T-helper 1 cell (primary cell): ENCODE measurements around the gene FOXL1.

Experiments used
- DNase-seq, 5 donors: peaks; one replicate each; pipeline ENCODE4 v3.0.0-alpha.2; 2012 to 2020
- total RNA-seq, 4 donors: gene quantifications; one replicate each; lab custom pipeline; 2026; lab: John Stamatoyannopoulos, UW

The FOXL1 gene
- 0 to 0.08 (median 0) reads per million in 4 donors for total RNA-seq

- DNase-seq, result no peak
These were observed at the start of gene FOXL1 for GRCh38 chr16:86578061-86578599. Gene FOXL1 (plus strand): TSS chr16:86578549. CDS start chr16:86578724, 175 bp downstream.

- no peak for DNase-seq
These were observed 49.2 kb upstream of the FOXL1 start for GRCh38 chr16:86529160-86529559.

- DNase-seq, result no peak
These were observed 47.8 kb upstream of the FOXL1 start for GRCh38 chr16:86530251-86531190.

GRCh38 chr16:86531191-86531545, 47.2 kb upstream of the FOXL1 start:
- no peak for DNase-seq

DNA sequence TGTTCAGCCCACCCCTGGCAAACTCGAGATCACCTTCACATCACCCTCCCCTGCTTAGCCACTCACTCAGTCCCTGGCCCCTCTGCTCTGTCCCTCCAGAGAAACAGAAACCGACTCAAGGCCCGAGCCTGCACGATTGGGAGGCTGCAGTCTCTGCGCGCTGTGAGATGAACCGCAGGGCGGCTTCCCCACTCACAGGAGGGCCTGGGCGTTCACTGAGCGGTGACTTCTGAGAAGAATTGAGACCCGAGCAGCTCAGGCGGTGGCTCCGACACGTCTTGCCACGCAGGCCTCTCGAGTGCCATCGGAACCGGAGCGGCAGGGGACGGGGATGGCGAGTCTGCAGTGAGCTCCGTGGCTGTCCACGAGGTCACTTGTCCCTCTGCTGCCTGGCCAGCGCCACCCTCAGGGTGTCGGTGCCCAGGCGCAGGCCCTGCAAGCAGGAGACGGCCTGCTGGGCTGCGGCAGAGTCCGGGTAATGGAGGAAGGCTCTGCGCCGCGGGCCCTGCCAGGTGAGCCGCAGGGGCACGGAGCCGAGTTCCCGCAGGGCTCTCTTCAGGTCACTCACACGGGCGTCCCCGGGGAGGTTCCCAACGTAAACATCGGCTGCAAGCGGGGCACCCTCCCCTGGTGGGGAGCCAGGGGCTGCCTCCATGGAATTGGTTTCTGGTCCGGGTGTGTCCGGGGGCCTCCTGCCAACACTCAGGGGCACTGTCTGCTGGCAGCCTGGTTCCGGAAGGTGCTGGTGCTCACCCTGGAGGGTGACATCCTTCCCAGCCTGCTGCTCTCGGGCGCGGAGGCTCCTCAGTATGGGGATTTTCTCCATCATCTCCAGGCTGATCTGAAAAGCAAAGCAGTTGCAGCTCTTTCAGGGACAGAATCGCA, 46.5 kb upstream of the FOXL1 start:
- no peak for DNase-seq

GRCh38 chr16:86532526-86532815, 45.9 kb upstream of the FOXL1 start:
- no peak for DNase-seq

DNA sequence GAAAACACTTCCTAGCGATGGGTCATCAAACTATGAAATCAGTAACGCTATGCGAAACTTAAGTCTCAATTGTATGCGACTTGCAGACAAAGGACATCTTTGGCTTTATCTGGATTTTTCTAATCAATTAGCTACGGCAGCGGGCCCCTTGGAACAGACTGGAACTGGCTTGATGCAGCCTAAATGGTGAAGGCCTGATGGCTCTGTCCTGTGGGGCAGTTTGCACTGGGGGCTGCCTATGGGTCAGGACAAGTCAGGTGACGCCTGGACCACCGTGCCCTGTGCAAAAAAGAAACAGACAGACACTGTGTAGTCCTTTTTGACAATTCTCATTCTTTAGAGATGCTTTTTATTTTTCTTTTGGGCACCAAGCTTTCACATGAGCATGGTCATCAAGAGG, 45.3 kb upstream of the FOXL1 start:
- DNase-seq, result no peak

DNA sequence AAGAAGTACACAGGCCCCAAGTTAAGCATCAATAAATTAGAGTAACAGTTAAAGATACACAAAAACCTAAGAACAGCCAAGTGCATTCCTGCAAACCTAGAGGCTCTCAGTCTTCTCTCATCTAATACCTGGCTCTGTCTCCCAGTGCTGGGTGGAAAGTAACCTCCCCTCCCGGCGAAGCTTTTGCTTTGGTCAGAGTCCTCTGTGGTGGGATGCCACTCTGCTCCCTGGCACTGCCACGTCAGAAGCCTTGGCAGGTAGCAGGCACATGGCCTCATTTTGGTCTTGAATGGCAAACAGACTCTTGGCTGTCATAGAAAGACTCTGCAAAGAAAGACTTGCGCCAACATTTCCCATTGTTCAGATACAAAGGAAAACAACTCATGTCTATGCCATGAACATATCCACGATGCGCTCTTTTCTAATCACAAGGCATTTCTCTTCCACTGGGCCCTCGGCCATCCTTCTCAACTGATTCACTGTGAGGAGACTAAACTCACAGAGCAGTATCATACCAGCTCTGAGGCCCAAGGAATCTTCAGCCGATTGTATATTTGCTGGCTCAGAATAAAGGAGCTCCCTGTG, 44.5 kb upstream of the FOXL1 start:
- no peak for DNase-seq

- no peak for DNase-seq
These were observed 43.4 kb upstream of the FOXL1 start for GRCh38 chr16:86534779-86535615.

DNA sequence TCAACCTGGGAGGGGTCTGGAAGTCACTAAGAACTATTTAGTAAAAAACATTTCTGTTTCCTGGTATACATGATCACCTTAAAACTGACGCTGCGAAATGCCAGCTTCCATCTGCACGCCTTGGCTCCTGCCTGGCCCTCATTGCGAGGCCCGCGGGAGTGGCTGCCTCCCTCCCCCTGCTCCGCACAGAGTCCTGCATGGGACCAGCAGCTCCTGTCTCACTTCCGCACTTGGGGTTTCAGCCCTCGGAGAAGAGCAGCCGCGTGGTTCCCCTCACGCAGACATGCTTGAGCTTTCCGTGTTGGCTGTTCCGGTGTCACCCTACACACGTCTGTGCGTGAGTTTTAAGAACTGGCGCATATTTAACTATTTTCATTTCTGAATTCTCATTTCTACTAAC, 41.7 kb upstream of the FOXL1 start:
- no peak for DNase-seq

GRCh38 chr16:86537486-86537885, 40.9 kb upstream of the FOXL1 start:
- DNase-seq, result no peak

DNA sequence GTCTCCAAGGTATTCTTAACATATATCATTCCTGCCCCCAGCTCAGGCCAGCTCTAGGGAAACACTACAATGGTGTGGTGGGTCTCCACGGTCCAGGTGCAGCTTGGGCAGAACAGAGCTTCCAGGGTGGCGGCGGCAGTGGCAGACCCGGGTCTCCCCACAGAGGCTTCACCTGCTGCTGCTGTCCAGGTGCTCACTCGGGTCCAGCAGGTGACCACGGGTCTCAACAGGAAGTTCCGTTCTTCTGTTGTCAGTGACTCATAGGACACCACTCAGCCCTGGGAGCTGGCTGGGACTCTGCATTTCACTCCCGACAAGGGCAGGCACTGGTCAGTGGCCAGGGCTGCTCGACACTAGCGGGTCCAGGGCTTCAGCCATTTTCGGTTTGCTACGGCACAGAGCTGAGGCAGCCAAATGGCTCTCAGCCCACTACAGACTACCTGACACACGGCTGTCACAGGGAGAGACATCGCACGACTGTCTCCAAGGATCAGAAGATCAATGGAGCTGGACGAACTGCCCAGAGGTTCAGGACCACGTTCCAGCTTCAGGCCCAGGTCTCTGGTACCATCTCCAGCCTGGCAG, 40.1 kb upstream of the FOXL1 start:
- DNase-seq, result no peak

DNA sequence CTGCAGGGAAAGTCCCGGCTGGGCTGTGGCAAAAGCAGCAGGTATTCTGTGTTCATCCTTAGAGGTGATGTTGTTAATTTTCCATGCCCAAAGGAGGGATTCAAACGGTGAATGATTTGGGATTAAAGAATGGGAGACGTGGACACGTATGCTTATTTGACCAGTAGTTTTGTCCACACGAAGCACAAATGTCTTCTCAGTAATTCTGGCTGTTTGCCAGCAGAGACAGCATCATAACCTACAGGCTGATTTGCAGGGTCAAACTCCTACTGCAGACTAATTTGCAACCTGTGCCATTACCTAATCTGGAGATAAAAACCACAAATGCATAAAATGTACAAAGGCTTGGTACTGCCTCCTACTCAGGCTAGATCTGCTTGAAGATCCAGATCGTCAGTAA, 37.5 kb upstream of the FOXL1 start:
- DNase-seq, result no peak

GRCh38 chr16:86541560-86541959, 36.8 kb upstream of the FOXL1 start:
- no peak for DNase-seq

DNA sequence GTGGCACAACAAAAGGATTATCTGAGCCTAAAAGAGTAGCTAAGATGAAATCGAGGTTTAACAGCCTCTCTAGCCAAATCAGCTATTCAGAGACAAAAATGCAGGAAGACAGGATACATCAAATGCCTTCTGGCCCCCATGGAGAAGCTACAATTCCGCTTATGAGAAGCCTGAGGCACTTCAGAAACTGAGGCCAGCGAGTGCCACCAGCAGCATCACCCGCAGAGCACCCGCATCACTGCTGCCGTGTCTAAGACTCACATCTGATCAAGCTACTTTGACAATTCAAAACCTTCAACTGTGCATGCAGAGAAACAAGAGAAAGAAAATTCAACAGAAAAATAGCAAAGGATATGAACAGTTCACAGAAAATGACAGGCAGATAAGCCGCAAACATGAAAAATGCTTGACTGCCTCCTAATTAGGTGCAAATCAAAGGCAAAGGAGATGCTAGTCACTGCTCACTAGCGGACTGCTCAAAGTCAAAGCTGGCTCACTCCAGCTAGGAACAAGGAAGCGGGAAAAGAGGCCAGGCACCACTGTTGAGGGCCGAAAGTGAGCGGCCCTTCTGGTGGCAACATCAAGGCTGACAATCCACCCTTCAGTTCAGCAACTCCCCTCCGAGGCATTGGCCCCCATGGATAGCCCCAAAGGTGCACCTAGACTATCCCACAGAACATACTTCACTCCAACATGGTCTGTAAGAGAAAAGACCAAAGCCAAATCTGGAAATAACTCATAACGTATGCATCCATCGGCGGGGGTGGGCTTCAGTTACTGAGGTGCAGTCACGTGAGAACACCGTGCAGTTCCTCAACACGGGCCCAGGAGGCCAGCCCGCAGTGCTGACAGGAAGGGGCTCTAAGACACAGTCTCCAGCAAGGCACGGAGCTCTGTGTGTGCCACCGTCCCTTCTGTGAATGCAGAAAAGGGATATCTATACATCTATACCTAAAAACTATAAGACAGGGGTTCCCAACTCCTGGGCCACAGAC, 35.3 kb upstream of the FOXL1 start:
- DNase-seq, result no peak

- DNase-seq, result no peak
These were observed 32.9 kb upstream of the FOXL1 start for GRCh38 chr16:86545481-86545880.

GRCh38 chr16:86545954-86546637, 32.3 kb upstream of the FOXL1 start:
- DNase-seq, result no peak

- DNase-seq, result no peak
These were observed 31.7 kb upstream of the FOXL1 start for GRCh38 chr16:86546638-86547013.

- DNase-seq, result no peak
These were observed 31.1 kb upstream of the FOXL1 start for GRCh38 chr16:86547286-86547685.
